ENCODE results near the gene RB1. TPM values are rescaled to one million over a fixed set of nuclear protein-coding genes. Genes with fewer than 3 reads are reported as not detected.
"Not testable (repeated sequence)": the region's sequence is repeated elsewhere in the genome, so short reads cannot be mapped to it uniquely, and the experiment has no call there.

The RB1 gene
- polyA plus RNA-seq, 2 of the 4 experiments (the other 2 are of a cell fraction) = 17.7 to 22.2 TPM

DNA sequence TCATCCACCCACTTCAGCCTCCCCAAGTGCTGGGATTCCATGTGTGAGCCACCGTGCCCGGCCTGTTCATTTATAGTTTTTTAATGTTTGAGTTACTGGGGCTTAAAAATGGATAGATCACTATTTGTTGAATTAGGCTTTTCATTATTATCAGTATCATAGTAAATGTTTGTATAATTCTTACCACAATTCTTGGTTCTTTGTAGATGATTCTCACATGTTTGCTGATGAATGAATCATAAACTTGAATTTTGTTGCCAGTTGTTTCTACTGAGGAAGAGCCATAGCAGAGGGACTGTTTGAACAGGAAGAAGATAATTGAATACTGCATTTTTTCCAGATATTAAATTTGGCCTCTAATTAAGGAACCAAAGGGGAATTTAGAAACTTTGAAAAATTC is 112.0 kb downstream of the RB1 start (continued):
- no peak for TF ChIP-seq MAFK (IDR thresholded peaks at IDR 0.05; ENCODE audit: partially characterized antibody)
- TF ChIP-seq USF2 (IDR thresholded peaks at IDR 0.05) = no peak
- TF ChIP-seq FOXS1 (CRISPR knock-in tag; IDR thresholded peaks at IDR 0.05) = no peak

GRCh38 chr13:48422003-48422402 is 118.5 kb downstream of the RB1 start:
- H3K27ac ChIP-seq; ATAC-seq; CTCF ChIA-PET; H3K4me1 ChIP-seq; POLR2A ChIA-PET; FAIRE-seq; H3K4me3 ChIP-seq; H3K4me2 ChIP-seq; DNase-seq (ENCODE audit: low read depth in 1 of 2, low spot score in 1 of 2); H3K9me3 ChIP-seq: not testable (repeated sequence)
- 94% methylated on average over 5 of the region's 5 CpGs for WGBS (ENCODE audit: missing lambda C conversion rate)

- Histone ChIP-seq H3K4me1 (no peaks in the 10 kb centered on the region), H3K9me3 (no peaks in the 10 kb centered on the region; the same call in 2 of the 3 replicates), H3K27ac (no peak overlapping the region), H3K4me2 (no peak overlapping the region), H3K4me3 (no peak overlapping the region)
- no peak for ATAC-seq
- ChIA-PET CTCF (no interaction called here), POLR2A (no interaction called here)
- no peak for DNase-seq (ENCODE audit: low read depth in 1 of 2, low spot score in 1 of 2)
- no peak for FAIRE-seq
- 91% methylated on average over 3 of the region's 3 CpGs for WGBS (ENCODE audit: missing lambda C conversion rate)
- no peak for TF ChIP-seq ZNF302 (CRISPR knock-in tag; IDR thresholded peaks at IDR 0.05)
- TF ChIP-seq, protein P1, sequence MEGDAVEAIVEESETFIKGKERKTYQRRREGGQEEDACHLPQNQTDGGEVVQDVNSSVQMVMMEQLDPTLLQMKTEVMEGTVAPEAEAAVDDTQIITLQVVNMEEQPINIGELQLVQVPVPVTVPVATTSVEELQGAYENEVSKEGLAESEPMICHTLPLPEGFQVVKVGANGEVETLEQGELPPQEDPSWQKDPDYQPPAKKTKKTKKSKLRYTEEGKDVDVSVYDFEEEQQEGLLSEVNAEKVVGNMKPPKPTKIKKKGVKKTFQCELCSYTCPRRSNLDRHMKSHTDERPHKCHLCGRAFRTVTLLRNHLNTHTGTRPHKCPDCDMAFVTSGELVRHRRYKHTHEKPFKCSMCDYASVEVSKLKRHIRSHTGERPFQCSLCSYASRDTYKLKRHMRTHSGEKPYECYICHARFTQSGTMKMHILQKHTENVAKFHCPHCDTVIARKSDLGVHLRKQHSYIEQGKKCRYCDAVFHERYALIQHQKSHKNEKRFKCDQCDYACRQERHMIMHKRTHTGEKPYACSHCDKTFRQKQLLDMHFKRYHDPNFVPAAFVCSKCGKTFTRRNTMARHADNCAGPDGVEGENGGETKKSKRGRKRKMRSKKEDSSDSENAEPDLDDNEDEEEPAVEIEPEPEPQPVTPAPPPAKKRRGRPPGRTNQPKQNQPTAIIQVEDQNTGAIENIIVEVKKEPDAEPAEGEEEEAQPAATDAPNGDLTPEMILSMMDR (IDR thresholded peaks at IDR 0.05) = no peak
- no peak for TF ChIP-seq USF2 (IDR thresholded peaks at IDR 0.05)
- TF ChIP-seq ESRRA (IDR thresholded peaks at IDR 0.05; ENCODE audit: borderline replicate concordance, low read length) = no peak
- no peak for TF ChIP-seq MYC (IDR thresholded peaks at IDR 0.05; ENCODE audit: borderline replicate concordance, low read length)
- no peak for TF ChIP-seq MAFK (IDR thresholded peaks at IDR 0.05; ENCODE audit: partially characterized antibody)
- TF ChIP-seq, protein P2, sequence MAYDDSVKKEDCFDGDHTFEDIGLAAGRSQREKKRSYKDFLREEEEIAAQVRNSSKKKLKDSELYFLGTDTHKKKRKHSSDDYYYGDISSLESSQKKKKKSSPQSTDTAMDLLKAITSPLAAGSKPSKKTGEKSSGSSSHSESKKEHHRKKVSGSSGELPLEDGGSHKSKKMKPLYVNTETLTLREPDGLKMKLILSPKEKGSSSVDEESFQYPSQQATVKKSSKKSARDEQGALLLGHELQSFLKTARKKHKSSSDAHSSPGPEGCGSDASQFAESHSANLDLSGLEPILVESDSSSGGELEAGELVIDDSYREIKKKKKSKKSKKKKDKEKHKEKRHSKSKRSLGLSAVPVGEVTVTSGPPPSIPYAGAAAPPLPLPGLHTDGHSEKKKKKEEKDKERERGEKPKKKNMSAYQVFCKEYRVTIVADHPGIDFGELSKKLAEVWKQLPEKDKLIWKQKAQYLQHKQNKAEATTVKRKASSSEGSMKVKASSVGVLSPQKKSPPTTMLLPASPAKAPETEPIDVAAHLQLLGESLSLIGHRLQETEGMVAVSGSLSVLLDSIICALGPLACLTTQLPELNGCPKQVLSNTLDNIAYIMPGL (CRISPR knock-in tag; IDR thresholded peaks at IDR 0.05; ENCODE audit: borderline replicate concordance) = no peak
- TF ChIP-seq REST (IDR thresholded peaks at IDR 0.05) = no peak
- TF ChIP-seq, protein P3, sequence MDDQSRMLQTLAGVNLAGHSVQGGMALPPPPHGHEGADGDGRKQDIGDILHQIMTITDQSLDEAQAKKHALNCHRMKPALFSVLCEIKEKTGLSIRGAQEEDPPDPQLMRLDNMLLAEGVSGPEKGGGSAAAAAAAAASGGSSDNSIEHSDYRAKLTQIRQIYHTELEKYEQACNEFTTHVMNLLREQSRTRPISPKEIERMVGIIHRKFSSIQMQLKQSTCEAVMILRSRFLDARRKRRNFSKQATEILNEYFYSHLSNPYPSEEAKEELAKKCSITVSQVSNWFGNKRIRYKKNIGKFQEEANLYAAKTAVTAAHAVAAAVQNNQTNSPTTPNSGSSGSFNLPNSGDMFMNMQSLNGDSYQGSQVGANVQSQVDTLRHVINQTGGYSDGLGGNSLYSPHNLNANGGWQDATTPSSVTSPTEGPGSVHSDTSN (IDR thresholded peaks at IDR 0.05) = no peak
- no peak for TF ChIP-seq CBX2 (IDR thresholded peaks at IDR 0.05; ENCODE audit: borderline replicate concordance, low read depth)
- no peak for TF ChIP-seq MAX (IDR thresholded peaks at IDR 0.05)
- TF ChIP-seq CBX8 (IDR thresholded peaks at IDR 0.05) = no peak
- TF ChIP-seq ZC3H11A (IDR thresholded peaks at IDR 0.05) = no peak
- no peak for TF ChIP-seq BHLHE40 (IDR thresholded peaks at IDR 0.05; ENCODE audit: low read depth, low read length)
- no peak for TF ChIP-seq SREBF2 (IDR thresholded peaks at IDR 0.05)
Observed at GRCh38 chr13:48424212-48424611, 120.7 kb downstream of the RB1 start.

All from A549 (cell line).